ENCODE results near the gene HECTD2. TPM values are rescaled to one million over a fixed set of nuclear protein-coding genes. Genes with fewer than 3 reads are reported as not detected.

Gene HECTD2
- total RNA-seq, 1 donor from 2014 or later: 10.4 TPM

DNA sequence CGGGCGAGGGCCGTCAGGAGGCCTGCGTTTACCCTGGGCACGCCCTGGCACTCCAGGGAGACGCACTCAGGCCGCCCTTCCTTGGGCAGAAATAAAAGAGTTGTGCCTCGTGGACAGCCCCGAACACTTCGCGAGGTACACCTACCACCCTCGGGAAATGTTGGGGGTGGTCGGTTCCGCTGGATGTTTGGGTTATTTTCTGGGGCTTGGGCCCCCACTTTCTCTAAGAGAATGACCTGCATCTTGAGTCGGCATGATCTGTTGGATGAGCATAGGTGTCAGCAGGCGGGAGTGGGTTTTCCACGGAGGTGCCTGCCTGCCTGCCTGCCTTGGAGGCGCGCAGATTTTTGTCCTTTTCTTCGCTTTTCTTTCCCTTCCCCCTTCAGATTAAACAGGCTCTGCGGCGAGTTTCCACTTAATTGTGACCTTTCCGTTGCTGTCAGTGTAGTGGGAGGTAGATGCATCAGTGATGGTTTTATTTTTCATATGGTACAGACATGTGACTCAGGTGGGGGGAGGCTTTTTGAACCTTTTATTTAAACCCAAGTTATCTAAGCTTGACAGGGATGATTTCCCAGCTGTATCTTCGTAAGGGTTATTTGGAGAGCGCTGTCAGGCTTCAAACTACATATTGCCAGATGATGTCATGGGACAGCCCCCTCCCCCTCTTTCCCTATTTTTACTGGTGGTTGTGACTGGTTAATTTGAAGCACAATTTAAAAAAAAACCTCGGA, 661 bp downstream of the HECTD2 start:
- H3K27me3 ChIP-seq (ENCODE audit: control insufficient read depth, insufficient read depth, low read length): no peaks in the 10 kb centered on the region
- TF ChIP-seq, protein P1, sequence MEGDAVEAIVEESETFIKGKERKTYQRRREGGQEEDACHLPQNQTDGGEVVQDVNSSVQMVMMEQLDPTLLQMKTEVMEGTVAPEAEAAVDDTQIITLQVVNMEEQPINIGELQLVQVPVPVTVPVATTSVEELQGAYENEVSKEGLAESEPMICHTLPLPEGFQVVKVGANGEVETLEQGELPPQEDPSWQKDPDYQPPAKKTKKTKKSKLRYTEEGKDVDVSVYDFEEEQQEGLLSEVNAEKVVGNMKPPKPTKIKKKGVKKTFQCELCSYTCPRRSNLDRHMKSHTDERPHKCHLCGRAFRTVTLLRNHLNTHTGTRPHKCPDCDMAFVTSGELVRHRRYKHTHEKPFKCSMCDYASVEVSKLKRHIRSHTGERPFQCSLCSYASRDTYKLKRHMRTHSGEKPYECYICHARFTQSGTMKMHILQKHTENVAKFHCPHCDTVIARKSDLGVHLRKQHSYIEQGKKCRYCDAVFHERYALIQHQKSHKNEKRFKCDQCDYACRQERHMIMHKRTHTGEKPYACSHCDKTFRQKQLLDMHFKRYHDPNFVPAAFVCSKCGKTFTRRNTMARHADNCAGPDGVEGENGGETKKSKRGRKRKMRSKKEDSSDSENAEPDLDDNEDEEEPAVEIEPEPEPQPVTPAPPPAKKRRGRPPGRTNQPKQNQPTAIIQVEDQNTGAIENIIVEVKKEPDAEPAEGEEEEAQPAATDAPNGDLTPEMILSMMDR (IDR thresholded peaks at IDR 0.05; ENCODE audit: insufficient read depth, low read length, poor library complexity, severe bottlenecking): no peak
- peak overlapping the region; percentile 87 for H3K4me3 ChIP-seq (ENCODE audit: low read depth, low read length)
- no peak for DNase-seq (ENCODE audit: low read depth)
- no peaks in the 10 kb centered on the region for H3K36me3 ChIP-seq (ENCODE audit: control insufficient read depth, insufficient read depth, low read length)

DNA sequence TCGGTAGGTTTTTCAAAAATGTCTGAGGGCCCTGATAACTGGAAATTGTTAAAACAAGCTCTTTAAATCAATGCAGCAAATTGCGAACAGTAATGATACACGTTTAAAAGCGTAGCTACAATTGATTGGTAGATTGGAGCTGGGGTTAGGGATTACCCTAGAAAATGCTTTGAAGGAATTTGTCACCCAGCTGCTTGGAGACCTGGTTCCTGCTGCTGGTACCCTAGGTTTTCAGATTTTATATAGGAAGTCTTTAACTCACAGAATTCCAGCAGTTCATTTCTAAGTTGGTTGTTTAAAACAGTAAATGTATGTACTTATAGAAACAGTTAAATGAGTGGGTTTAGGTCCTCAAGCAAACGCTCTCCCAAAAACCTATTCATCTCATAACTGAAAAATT, 1.5 kb downstream of the HECTD2 start:
- Histone ChIP-seq H3K27me3 (ENCODE audit: control insufficient read depth, insufficient read depth, low read length) (no peaks in the 10 kb centered on the region), H3K36me3 (ENCODE audit: control insufficient read depth, insufficient read depth, low read length) (no peaks in the 10 kb centered on the region), H3K4me3 (ENCODE audit: low read depth, low read length) (peak overlapping the region; percentile 13)
- no peak for DNase-seq (ENCODE audit: low read depth)
- TF ChIP-seq, protein P1 (IDR thresholded peaks at IDR 0.05; ENCODE audit: insufficient read depth, low read length, poor library complexity, severe bottlenecking): no peak

DNA sequence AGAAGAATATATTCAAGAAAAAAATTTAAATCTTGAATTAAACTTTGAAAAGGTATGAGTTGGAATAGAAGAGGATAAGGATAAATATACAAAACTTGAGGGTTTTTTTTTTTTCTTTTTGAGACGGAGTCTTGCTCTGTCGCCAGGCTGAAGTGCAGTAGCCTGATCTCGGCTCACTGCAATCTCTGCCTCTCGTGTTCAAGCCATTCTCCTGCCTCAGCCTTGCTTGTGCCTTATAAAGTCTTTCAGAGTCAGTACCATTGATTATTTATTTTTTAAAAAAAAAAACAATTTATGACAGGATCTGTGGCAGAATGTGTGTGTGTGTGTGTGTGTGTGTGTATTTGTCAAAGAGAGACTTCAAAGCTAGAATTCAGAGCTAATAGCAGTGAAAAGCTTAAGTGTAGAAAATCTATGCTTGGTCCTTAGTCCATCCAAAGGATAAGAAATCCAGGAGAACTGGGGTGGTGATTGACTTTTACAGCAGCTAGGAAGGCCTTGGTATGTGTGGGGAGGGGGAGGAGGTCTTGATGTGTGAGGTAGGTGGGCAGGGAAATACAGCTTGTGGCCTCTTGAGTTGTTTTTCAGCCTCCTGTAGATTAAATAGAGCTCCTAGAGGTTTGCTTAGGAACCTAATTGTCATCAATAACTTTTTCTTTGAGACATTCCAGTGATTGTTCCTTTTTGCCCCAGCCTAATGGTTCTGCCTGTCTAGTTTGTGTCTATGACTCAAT, 2.4 kb downstream of the HECTD2 start:
- DNase-seq (ENCODE audit: low read depth): no peak

DNA sequence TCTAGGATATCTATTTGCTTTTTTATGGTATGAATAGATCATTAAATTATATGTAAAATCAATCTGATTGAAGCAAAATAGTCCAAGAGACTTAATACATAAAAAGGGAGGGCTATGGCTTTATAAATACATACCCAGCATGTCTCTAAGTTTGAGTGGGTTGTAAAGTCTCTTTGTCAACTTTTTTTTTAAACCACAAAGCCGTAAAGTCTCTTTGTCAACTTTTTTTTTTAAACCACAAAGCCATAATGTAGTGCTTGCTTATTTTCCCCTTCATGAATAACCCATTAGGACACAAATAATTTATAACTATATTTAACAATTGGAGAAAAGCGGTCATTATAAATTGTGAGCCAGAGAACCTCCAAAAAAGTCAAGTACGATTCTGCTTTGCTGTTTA, 5.7 kb downstream of the HECTD2 start:
- no peak for DNase-seq (ENCODE audit: low read depth)
- no peak overlapping the region for H3K4me3 ChIP-seq (ENCODE audit: low read depth, low read length)
- no peaks in the 10 kb centered on the region for H3K36me3 ChIP-seq (ENCODE audit: control insufficient read depth, insufficient read depth, low read length)
- TF ChIP-seq, protein P1 (IDR thresholded peaks at IDR 0.05; ENCODE audit: insufficient read depth, low read length, poor library complexity, severe bottlenecking): no peak
- no peaks in the 10 kb centered on the region for H3K27me3 ChIP-seq (ENCODE audit: control insufficient read depth, insufficient read depth, low read length)

More for the DNA sequence above, 2.4 kb downstream of the HECTD2 start:
- Histone ChIP-seq H3K27me3 (ENCODE audit: control insufficient read depth, insufficient read depth, low read length) (no peaks in the 10 kb centered on the region), H3K36me3 (ENCODE audit: control insufficient read depth, insufficient read depth, low read length) (no peaks in the 10 kb centered on the region), H3K4me3 (ENCODE audit: low read depth, low read length) (no peak overlapping the region)
- TF ChIP-seq, protein P1 (IDR thresholded peaks at IDR 0.05; ENCODE audit: insufficient read depth, low read length, poor library complexity, severe bottlenecking): no peak

DNA sequence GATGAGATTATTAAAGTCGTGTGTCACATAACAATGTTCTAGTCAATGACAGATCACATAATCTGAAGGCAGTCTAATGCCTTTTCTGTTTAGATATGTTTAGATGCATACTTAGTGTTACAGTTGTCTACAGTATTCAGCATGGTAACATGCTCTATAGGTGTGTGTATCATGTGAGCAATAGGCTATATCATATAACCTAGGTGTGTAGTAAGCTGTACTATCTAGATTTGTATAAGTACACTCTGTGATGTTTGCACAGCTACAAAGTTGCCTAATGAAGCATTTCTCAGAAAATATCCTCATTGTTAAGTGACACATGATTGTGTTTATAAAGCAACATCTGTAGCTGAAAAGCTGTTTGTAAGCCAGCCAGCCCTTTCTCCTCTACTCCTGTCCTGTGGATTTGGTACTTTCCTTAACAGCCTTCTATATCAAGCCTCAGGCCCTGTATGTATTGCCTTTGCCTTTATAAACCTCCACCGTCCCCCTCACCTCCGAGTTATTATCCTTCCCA, 6.3 kb downstream of the HECTD2 start:
- Histone ChIP-seq H3K27me3 (ENCODE audit: control insufficient read depth, insufficient read depth, low read length) (no peaks in the 10 kb centered on the region), H3K4me3 (ENCODE audit: low read depth, low read length) (no peak overlapping the region), H3K36me3 (ENCODE audit: control insufficient read depth, insufficient read depth, low read length) (no peaks in the 10 kb centered on the region)
- DNase-seq (ENCODE audit: low read depth): no peak
- TF ChIP-seq, protein P1 (IDR thresholded peaks at IDR 0.05; ENCODE audit: insufficient read depth, low read length, poor library complexity, severe bottlenecking): no peak

Measured in kidney epithelial cell (primary cell).